LNCAP (cell line): ENCODE data around the gene MPPE1.

Experiments
- TF ChIP-seq, protein P1 (sequence below): fragments of 450-650 bp; IDR thresholded peaks from 2 replicates; pipeline ENCODE4 v1.5.1; 2017; ENCODE audit warnings: mild to moderate bottlenecking

MPPE1 gene

DNA sequence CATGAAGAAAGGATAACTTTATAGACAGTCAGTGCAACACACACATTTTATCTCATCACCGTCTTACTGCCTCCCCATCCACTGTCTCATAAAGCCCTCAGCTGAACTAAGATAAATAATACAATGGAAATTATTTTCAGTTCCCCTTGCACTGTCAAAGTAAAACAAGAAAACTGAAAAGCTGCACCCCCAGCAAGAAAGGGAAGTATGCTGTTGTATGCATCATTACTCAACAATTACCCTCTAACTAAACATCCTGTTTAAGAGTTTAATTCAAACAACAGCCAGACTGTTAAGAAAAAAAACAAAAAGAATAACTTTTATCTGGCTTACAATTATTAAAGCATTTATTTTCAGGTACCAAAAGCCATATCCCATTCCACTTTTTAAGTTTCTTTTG, 25.0 kb downstream of the MPPE1 start:
- TF ChIP-seq, protein P1, sequence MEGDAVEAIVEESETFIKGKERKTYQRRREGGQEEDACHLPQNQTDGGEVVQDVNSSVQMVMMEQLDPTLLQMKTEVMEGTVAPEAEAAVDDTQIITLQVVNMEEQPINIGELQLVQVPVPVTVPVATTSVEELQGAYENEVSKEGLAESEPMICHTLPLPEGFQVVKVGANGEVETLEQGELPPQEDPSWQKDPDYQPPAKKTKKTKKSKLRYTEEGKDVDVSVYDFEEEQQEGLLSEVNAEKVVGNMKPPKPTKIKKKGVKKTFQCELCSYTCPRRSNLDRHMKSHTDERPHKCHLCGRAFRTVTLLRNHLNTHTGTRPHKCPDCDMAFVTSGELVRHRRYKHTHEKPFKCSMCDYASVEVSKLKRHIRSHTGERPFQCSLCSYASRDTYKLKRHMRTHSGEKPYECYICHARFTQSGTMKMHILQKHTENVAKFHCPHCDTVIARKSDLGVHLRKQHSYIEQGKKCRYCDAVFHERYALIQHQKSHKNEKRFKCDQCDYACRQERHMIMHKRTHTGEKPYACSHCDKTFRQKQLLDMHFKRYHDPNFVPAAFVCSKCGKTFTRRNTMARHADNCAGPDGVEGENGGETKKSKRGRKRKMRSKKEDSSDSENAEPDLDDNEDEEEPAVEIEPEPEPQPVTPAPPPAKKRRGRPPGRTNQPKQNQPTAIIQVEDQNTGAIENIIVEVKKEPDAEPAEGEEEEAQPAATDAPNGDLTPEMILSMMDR, result no peak

DNA sequence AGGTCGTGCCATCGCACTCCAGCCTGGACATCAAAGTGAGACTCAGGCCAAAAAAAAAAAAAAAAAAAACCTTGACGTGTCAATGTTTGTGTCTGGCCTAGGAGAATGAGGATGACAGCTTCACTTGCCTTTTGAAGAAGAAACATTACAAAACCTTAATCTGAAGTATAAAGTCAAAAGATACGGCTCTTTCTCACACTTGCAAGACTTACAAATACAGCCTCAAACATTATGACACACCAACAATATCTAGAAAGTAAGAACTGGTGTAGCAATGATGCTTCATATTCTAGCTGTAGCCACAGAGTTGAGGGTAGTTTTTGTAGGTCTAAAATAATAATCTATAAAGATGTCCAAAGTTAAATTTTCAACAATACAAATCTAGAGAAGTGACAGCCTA, 25.5 kb downstream of the MPPE1 start:
- TF ChIP-seq, protein P1, result no peak

DNA sequence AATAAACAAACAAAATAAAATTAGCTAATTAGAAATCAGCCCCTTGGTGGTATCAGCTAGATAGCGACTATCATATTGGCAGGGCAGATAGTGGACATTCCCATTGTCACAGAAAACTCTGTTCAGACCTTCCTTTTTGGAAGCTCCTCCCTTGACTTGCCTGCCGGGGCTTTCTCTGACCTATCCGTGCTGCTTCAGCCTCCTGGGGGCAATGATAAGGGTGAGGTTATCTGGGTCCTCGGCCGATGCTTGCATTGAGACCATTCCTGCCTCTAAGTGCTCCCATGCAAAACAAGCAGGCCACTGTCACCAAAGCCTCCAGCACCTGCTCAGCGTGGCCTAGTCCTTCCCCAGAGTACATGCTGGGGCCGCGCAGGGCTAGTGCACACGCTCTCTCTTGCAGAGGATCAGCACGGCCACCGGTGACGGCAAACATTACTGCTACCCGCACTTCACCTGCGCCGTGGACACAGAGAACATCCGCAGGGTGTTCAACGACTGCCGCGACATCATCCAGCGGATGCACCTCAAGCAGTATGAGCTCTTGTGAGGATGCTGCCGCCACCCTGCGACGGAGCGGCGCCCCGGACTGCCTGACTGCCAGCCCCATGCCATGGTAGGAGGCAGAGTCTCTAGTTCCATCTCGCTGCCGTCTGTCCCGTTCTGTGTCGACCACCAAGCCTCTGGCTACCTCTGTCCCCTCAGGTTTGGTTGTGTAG, 27.4 kb downstream of the MPPE1 start:
- TF ChIP-seq, protein P1, result no peak

DNA sequence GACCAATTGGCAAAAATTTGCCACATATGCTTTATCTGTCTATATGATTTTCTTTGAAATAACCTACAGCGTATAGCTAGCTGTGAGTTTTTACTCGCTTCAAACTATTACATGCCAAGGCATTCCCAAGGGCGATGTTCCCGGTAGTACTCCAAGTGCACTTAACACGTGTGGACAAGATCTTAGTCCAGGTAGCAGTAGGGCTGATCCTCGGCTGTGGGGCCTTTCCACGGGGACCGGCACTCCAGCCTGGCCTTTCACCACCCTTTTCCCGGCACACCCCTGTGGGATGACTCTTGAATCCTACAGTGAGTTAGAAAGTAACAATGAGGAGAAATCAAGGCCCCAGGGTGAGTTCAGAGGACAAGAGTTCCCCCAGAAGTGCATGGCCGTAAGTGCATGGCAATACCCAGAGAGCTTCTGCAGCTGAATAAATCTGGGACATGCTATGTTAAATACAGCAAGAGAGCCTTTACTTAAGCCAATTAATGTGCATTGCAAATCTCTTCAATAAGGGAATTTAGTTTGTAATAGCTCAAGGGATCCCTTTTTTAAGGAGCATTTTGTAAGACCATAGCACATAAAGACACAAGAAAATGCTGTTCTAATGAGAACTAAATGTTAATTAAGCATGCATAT, 30.5 kb downstream of the MPPE1 start:
- TF ChIP-seq, protein P1, result no peak

DNA sequence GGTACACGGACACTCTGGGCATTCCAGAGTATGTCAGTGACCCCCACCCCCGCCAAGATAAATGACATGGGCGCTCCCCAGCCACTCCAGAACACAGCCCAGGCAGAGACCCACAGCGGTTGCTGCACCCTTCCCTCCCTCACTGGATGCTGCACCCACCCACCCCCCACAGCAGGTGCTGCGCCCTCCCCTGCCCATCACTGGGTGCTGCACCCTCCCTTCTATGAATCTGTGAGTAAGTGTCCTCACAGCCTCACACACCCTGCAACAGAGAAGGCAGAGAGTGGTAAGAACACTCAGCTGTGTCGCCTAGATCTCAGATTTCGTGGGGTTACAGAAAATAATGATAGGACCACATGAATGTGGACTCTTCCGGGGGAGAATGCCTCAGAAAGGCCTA, 33.4 kb downstream of the MPPE1 start:
- TF ChIP-seq, protein P1, result no peak

DNA sequence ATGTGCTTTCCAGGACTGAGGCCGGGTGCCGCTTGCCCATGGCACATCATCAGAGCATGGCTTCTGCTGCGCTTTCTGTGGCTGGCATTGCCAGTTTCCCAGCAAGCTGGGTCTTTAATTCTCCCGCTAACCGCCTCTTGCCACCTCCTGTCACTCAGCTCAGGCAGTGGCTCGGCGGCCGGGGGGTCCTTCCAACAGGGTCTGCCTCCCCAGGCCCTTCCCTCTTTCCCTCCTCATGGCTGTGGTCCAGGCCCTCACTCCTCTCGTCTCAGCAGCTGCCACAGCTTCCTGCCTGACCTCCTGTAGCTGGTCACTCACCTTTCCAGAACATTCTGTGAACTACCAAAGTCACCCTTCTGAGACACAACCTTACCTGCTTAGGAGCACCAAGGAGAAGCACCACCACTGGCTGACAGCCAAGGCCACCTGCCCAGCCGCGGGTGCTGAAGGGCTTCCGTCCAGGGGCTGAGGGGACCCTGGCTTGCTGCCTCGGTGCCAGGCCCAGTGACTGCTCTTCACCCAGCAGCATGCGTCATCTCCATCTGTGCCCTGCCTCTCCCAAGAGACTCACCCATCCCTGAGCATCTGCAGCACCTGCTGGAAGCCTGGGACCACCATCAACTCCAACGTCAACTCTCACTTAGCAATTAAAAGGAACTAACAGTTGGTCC, 34.3 kb downstream of the MPPE1 start:
- TF ChIP-seq, protein P1, result no peak

DNA sequence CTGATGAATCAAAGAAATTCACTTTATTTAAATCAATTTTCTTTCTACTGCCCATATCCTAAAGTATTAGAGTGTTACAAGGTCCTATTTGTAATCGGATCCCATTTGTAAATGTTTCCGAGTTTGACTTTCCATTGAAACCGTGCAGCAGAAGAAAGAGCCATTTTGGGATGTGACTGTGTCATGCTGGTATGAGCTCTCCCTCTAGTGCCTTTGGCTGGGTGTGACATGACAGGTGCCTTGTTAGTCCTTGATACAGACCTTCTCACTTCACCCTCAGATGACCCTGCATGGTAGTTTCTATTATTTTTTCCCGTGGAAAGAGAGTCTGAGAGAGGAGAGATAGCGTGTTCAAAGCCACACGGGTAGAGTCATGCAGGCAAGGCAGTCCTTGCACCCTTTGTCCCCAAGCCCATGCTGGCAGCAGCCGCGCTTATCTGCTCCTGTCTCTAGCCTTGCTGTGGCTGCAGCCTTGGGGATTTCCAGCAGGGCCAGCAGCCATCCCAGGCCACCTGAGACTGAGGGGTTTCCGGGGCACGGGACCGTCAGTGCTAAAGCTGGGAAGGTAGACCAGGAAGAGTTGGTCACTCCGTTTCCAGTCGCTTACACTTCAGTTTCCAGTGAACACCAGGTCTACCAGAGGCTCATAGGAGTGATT, 35.5 kb downstream of the MPPE1 start:
- TF ChIP-seq, protein P1, result peak; percentile 59
